Chondrocyte (in vitro differentiated cells): ENCODE data around the gene LCNL1. TPM values are rescaled to one million over a fixed set of nuclear protein-coding genes. Genes with fewer than 3 reads are reported as not detected.

Source experiments
- DNase-seq: peaks from one replicate; pipeline ENCODE4 v3.0.0; 2021; ENCODE audit warnings: mixed read lengths, low spot score
- H3K27ac Mint-ChIP-seq: one replicate; pipeline ENCODE4 v1.8.0; 2021; ENCODE audit warnings: mild to moderate bottlenecking, moderate library complexity, mixed read lengths; ENCODE audit not compliant: unreplicated experiment
- H3K27me3 Mint-ChIP-seq: 2 replicates; pipeline ENCODE4 v1.8.0; 2021; ENCODE audit warnings: low read depth, mixed read lengths
- H3K36me3 Mint-ChIP-seq: 2 replicates; pipeline ENCODE4 v1.8.0; 2021; ENCODE audit warnings: low read depth, mixed read lengths
- H3K4me1 Mint-ChIP-seq: 2 replicates; pipeline ENCODE4 v1.8.0; 2021; ENCODE audit warnings: low read depth, mild to moderate bottlenecking, mixed read lengths
- H3K4me3 Mint-ChIP-seq: one replicate; pipeline ENCODE4 v1.8.0; 2021; ENCODE audit warnings: mild to moderate bottlenecking, moderate library complexity, mixed read lengths; ENCODE audit not compliant: unreplicated experiment
- H3K9me3 Mint-ChIP-seq: 2 replicates; pipeline ENCODE4 v1.8.0; 2021; ENCODE audit warnings: low read depth, mixed read lengths
- CTCF ChIP-seq: fragments of 200-600 bp; sonication (generic); IDR thresholded peaks from 2 replicates; pipeline ENCODE4 v1.5.0; 2021; ENCODE audit warnings: antibody characterized with exemption, mild to moderate bottlenecking, moderate library complexity
- total RNA-seq: library from RNA; stranded (reverse); gene quantifications from 3 replicates; pipeline ENCODE4 v1.2.1, GENCODE V29; 2021

The LCNL1 gene
- total RNA-seq, 1 donor from 2014 or later, result 5.2 TPM

GRCh38 chr9:136974817-136975535, 7.8 kb upstream of the LCNL1 start:
- Mint-ChIP-seq H3K27ac (no peak overlapping the region), H3K27me3 (no peaks in the 10 kb centered on the region), H3K4me1 (peaks cover 15% of the 10 kb centered on the region), H3K9me3 (no peaks in the 10 kb centered on the region), H3K4me3 (no peak overlapping the region), H3K36me3 (no peaks in the 10 kb centered on the region)
- no peak for DNase-seq
- TF ChIP-seq CTCF, result no peak

GRCh38 chr9:136975644-136976043, 7.1 kb upstream of the LCNL1 start:
- Mint-ChIP-seq H3K27me3 (no peaks in the 10 kb centered on the region), H3K36me3 (no peaks in the 10 kb centered on the region), H3K27ac (no peak overlapping the region), H3K4me3 (no peak overlapping the region), H3K4me1 (peaks cover 15% of the 10 kb centered on the region), H3K9me3 (no peaks in the 10 kb centered on the region)
- no peak for DNase-seq
- TF ChIP-seq CTCF, result peak; percentile 46

GRCh38 chr9:136977223-136977622, 5.6 kb upstream of the LCNL1 start, which contains the start of gene PTGDS:
Gene PTGDS, plus strand, starts transcription at chr9:136977504. Its CDS starts 75 bp downstream, at chr9:136977579.
- TF ChIP-seq CTCF, result no peak
- Mint-ChIP-seq H3K4me1 (peaks cover 15% of the 10 kb centered on the region), H3K36me3 (no peaks in the 10 kb centered on the region), H3K9me3 (no peaks in the 10 kb centered on the region), H3K27ac (no peak within 1 kb of the TSS), H3K4me3 (peak within 1 kb of the TSS; percentile 68), H3K27me3 (no peaks in the 10 kb centered on the region)
- no peak for DNase-seq

GRCh38 chr9:136977649-136978072, 5.1 kb upstream of the LCNL1 start:
- no peak for DNase-seq
- Mint-ChIP-seq H3K4me3 (peak overlapping the region; percentile 68), H3K27me3 (no peaks in the 10 kb centered on the region), H3K36me3 (no peaks in the 10 kb centered on the region), H3K4me1 (peaks cover 15% of the 10 kb centered on the region), H3K27ac (no peak overlapping the region), H3K9me3 (no peaks in the 10 kb centered on the region)
- no peak for TF ChIP-seq CTCF

GRCh38 chr9:136978073-136978864, 4.5 kb upstream of the LCNL1 start:
- peak; percentile 8 for TF ChIP-seq CTCF
- no peak for DNase-seq
- Mint-ChIP-seq H3K36me3 (no peaks in the 10 kb centered on the region), H3K4me1 (peaks cover 15% of the 10 kb centered on the region), H3K27ac (no peak overlapping the region), H3K4me3 (peak overlapping the region; percentile 68), H3K27me3 (no peaks in the 10 kb centered on the region), H3K9me3 (no peaks in the 10 kb centered on the region)
